Endothelial cell of umbilical vein (primary cell): Measurements from ENCODE around the gene ETNK1. TPM values are rescaled to one million over a fixed set of nuclear protein-coding genes. Genes with fewer than 3 reads are reported as not detected.

Experiments
- BruUV-seq: library from RNA; stranded (reverse); fragments of 400-500 nt; replicated peaks from 2 replicates; lab custom pipeline; 2021; lab: Mats Ljungman, UMichigan
- CTCF ChIA-PET: fragments of 300-600, 350-600 bp; sonication (Branson Sonifier 250); formaldehyde crosslinking; loops from one replicate; lab custom pipeline; 2021; ENCODE audit warnings: antibody characterized with exemption, inconsistent platforms; lab: Charles Lee
- POLR2A ChIA-PET: fragments of 300-600, 350-600 bp; sonication (Branson Sonifier 250); formaldehyde crosslinking; loops from one replicate; lab custom pipeline; 2021; ENCODE audit warnings: antibody characterized with exemption, inconsistent platforms; lab: Charles Lee
- DNase-seq: peaks from one replicate; pipeline ENCODE4 v3.0.0-alpha.2; 2011; ENCODE audit warnings: low read depth, low spot score
- FAIRE-seq: peaks from 2 replicates; lab custom pipeline; 2011; peaks lifted over from hg19 to GRCh38; lab: Jason Lieb, UNC
- H2AFZ ChIP-seq: 2 replicates; pipeline ENCODE4 v1.6.0; 2012; ENCODE audit warnings: low read depth, low read length, control low read depth, inconsistent platforms
- H3K27ac ChIP-seq: 2 replicates; pipeline ENCODE4 v1.5.1; 2011; ENCODE audit warnings: low read depth, mild to moderate bottlenecking, control low read depth, low read length, moderate library complexity; ENCODE audit not compliant: insufficient read depth
- H3K27me3 ChIP-seq, 2 experiments: 2 replicates each; pipeline versions ENCODE4 v1.6.0 to v1.6.1; 2011; ENCODE audit warnings: low read length in 2 of 2, mixed read lengths in 1 of 2; ENCODE audit not compliant: control insufficient read depth in 2 of 2, insufficient read depth in 2 of 2
- H3K36me3 ChIP-seq, 2 experiments: 2 replicates in 1 of 2; 3 replicates in 1 of 2; pipeline ENCODE4 v1.5.1; 2011; ENCODE audit warnings: low read length in 2 of 2, mild to moderate bottlenecking in 1 of 2, moderate library complexity in 1 of 2; ENCODE audit not compliant: control insufficient read depth in 2 of 2, insufficient read depth in 2 of 2; ENCODE audit errors: extremely low read depth in 1 of 2
- H3K4me1 ChIP-seq: 3 replicates; pipeline ENCODE4 v1.5.1; 2011; ENCODE audit warnings: mild to moderate bottlenecking, low read length; ENCODE audit not compliant: control insufficient read depth, insufficient read depth; ENCODE audit errors: extremely low read depth
- H3K4me2 ChIP-seq: 2 replicates; pipeline ENCODE4 v1.6.1; 2011; ENCODE audit warnings: low read length, control low read depth, mixed read lengths; ENCODE audit not compliant: insufficient read depth
- H3K4me3 ChIP-seq, 3 experiments: fragments of 200-600 bp in 1 of 3; sonication (generic), shearing (Covaris generic) in 1 of 3; replicated peaks in 1 of 3; 2 replicates each; pipeline ENCODE4 v1.5.1; 2011 to 2016; ENCODE audit warnings: control low read depth in 3 of 3, low read length in 3 of 3, mild to moderate bottlenecking in 2 of 3, inconsistent platforms in 1 of 3, low read depth in 1 of 3, moderate library complexity in 1 of 3; ENCODE audit not compliant: insufficient read depth in 1 of 3
- H3K79me2 ChIP-seq: 2 replicates; pipeline ENCODE4 v1.6.0; 2012; ENCODE audit warnings: low read length, inconsistent platforms; ENCODE audit not compliant: control insufficient read depth, insufficient read depth
- H3K9ac ChIP-seq: replicated peaks from 2 replicates; pipeline ENCODE3; 2011; ENCODE audit warnings: low read length, control low read depth; ENCODE audit not compliant: insufficient read depth; ENCODE audit errors: extremely low read depth
- H3K9me1 ChIP-seq: replicated peaks from 3 replicates; pipeline ENCODE4 v1.6.0; 2011; ENCODE audit warnings: mild to moderate bottlenecking, low read length; ENCODE audit not compliant: control insufficient read depth, insufficient read depth; ENCODE audit errors: extremely low read depth
- H3K9me3 ChIP-seq: replicated peaks from 2 replicates; pipeline ENCODE4 v1.5.1; 2012; ENCODE audit warnings: low read length, inconsistent platforms; ENCODE audit not compliant: control insufficient read depth, insufficient read depth
- H4K20me1 ChIP-seq: replicated peaks from 2 replicates; pipeline ENCODE3; 2011; ENCODE audit warnings: mild to moderate bottlenecking, low read length; ENCODE audit not compliant: control insufficient read depth, insufficient read depth; ENCODE audit errors: extremely low read depth
- EZH2 ChIP-seq: IDR thresholded peaks from 2 replicates; pipeline ENCODE4 v1.6.1; 2012; ENCODE audit warnings: borderline replicate concordance, low read depth, mild to moderate bottlenecking, moderate library complexity, low read length, inconsistent platforms; ENCODE audit not compliant: severe bottlenecking
- FOS ChIP-seq: IDR thresholded peaks from 2 replicates; pipeline ENCODE4 v1.6.1; 2011; ENCODE audit warnings: mild to moderate bottlenecking, low read length, moderate library complexity, borderline replicate concordance; ENCODE audit not compliant: insufficient read depth
- GATA2 ChIP-seq: IDR thresholded peaks from 2 replicates; pipeline ENCODE4 v1.7.0; 2011; ENCODE audit warnings: low read depth, mild to moderate bottlenecking, moderate library complexity, mixed read lengths, low read length; ENCODE audit not compliant: insufficient read length, insufficient read depth
- JUN ChIP-seq: IDR thresholded peaks from 2 replicates; pipeline ENCODE4 v1.6.1; 2011; ENCODE audit warnings: borderline replicate concordance, low read depth; ENCODE audit not compliant: insufficient read length, insufficient read depth
- MAX ChIP-seq: IDR thresholded peaks from 2 replicates; pipeline ENCODE4 v1.6.1; 2011; ENCODE audit not compliant: insufficient read depth, insufficient read length
- MYC ChIP-seq: IDR thresholded peaks from one replicate; pipeline ENCODE4 v1.6.1; 2011; ENCODE audit warnings: mild to moderate bottlenecking, low read depth, low read length
- POLR2A ChIP-seq: IDR thresholded peaks from 2 replicates; pipeline ENCODE4 v1.6.1; 2012; ENCODE audit warnings: low read depth, mild to moderate bottlenecking, control low read depth, low read length
- POLR2AphosphoS5 ChIP-seq: IDR thresholded peaks from 2 replicates; pipeline ENCODE4 v1.6.1; 2012; ENCODE audit warnings: low read depth, mild to moderate bottlenecking, control low read depth, low read length, moderate library complexity; ENCODE audit not compliant: insufficient read depth
- dilution Hi-C: fragments of 300-500 bp; cut with MboI; formaldehyde crosslinking; loops from one replicate; pipeline ENCODE4 v1.15.0; 2019; ENCODE audit warnings: low sequenced_read_pairs; ENCODE audit not compliant: extremely low pct_ligation_motif_present
- intact Hi-C: fragments of 100-400 bp; cut with micrococcal nuclease; formaldehyde crosslinking; loops from one replicate; pipeline ENCODE4 v1.10.0; 2022
- polyA plus RNA-seq, 4 experiments: library from polyadenylated mRNA; depleted of rRNA in 3 of 4; stranded (reverse) in 3 of 4; unstranded in 1 of 4; fragments of >200 nt; gene quantifications; 2 replicates each; pipeline versions ENCODE4 v1.2.1 to v1.2.3, GENCODE V29; 2011 to 2012; ENCODE audit warnings: missing spikeins in 1 of 4
- total RNA-seq: library from RNA; stranded (reverse); gene quantifications from 2 replicates; pipeline ENCODE4 v1.2.3, GENCODE V29; 2021
- TF ChIP-seq, protein P1 (sequence below), 2 donors: IDR thresholded peaks; 1 replicate in 1 of 2; 2 replicates in 1 of 2; pipeline ENCODE4 v1.5.1; 2011; ENCODE audit warnings: low read length in 2 of 2, mild to moderate bottlenecking in 2 of 2, moderate library complexity in 2 of 2, control low read depth in 1 of 2, inconsistent platforms in 1 of 2, low read depth in 1 of 2; ENCODE audit not compliant: insufficient read depth in 1 of 2; ENCODE audit errors: extremely low read depth in 1 of 2

The ETNK1 gene
- total and polyA plus RNA-seq, 2 donors (not counting 3 experiments of a cell fraction or from before 2014, with no cell fraction given) = 11.4 to 68.4 TPM

DNA sequence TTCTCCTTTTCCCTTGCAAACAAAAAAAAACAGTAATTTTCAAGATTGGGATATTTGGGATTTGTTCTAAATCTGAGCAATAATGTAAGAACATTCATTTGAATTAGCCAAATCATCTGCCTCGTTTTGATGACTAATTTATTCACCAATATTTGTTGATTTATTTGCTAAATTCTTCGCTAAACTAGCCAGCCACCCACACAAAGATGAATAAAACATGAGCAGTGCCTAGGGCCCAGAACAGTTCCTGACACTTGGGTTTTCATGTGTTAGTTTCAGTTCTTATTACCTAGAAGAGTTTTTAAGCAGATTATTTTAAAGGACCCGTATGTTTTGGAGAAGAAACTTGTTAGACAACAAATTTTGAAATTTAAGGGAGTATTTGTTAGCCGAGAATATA, 1.4 kb downstream of the ETNK1 start:
- H3K4me1 ChIP-seq = peaks cover 29% of the 10 kb centered on the region
- H3K79me2 ChIP-seq = peaks cover 58% of the 10 kb centered on the region
- dilution Hi-C loops (no loop called here), intact Hi-C loops (loop anchor here (5.0 to 10.0 kb wide), 3 partner anchors 149 to 582 kb away; partner anchors contain the start of gene CMAS)
- peak overlapping the region; percentile 81 to 96 (median 92) for H3K4me3 ChIP-seq
- H3K27ac ChIP-seq = peak overlapping the region; percentile 72
- peak; percentile 42 for DNase-seq
- H3K36me3 ChIP-seq = no peaks in the 10 kb centered on the region
- no peaks in the 10 kb centered on the region for H3K27me3 ChIP-seq
- no peak for FAIRE-seq
- no peak overlapping the region for H2AFZ ChIP-seq
- peaks cover 7% of the 10 kb centered on the region for H4K20me1 ChIP-seq
- no peaks in the 10 kb centered on the region for H3K9me1 ChIP-seq
- peak overlapping the region; percentile 91 for H3K9ac ChIP-seq
- POLR2A ChIA-PET = no interaction called here
- H3K4me2 ChIP-seq = peak overlapping the region; percentile 95
- H3K9me3 ChIP-seq = no peaks in the 10 kb centered on the region
- no TSS peak for BruUV-seq
- TF ChIP-seq EZH2 = no peak
- TF ChIP-seq, protein P1, sequence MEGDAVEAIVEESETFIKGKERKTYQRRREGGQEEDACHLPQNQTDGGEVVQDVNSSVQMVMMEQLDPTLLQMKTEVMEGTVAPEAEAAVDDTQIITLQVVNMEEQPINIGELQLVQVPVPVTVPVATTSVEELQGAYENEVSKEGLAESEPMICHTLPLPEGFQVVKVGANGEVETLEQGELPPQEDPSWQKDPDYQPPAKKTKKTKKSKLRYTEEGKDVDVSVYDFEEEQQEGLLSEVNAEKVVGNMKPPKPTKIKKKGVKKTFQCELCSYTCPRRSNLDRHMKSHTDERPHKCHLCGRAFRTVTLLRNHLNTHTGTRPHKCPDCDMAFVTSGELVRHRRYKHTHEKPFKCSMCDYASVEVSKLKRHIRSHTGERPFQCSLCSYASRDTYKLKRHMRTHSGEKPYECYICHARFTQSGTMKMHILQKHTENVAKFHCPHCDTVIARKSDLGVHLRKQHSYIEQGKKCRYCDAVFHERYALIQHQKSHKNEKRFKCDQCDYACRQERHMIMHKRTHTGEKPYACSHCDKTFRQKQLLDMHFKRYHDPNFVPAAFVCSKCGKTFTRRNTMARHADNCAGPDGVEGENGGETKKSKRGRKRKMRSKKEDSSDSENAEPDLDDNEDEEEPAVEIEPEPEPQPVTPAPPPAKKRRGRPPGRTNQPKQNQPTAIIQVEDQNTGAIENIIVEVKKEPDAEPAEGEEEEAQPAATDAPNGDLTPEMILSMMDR (IDR thresholded peaks at IDR 0.05; ENCODE audit: extremely low read depth in 1 of 2, insufficient read depth in 1 of 2, low read depth in 1 of 2, low read length in 2 of 2) = no peak
- no peak for TF ChIP-seq MYC
- no peak for TF ChIP-seq POLR2A
- no peak for TF ChIP-seq FOS
- no peak for TF ChIP-seq GATA2
- no peak for TF ChIP-seq POLR2AphosphoS5
- no peak for TF ChIP-seq MAX
- TF ChIP-seq JUN = no peak
- CTCF ChIA-PET = interaction anchor here (1.4 kb wide), 1 partner anchor 167 kb away, joined by 6 read pairs; no protein-coding TSS in a partner anchor
